B cell (primary cell): ENCODE results near the gene AGBL3.

Source experiments
- EZH2 ChIP-seq: IDR thresholded peaks from 2 replicates; pipeline ENCODE4 v1.6.1; 2012; ENCODE audit warnings: borderline replicate concordance, low read depth, mild to moderate bottlenecking, moderate library complexity, low read length; ENCODE audit not compliant: insufficient read depth, poor library complexity, severe bottlenecking
- TF ChIP-seq, protein P1 (sequence below): fragments of 200-600 bp; IDR thresholded peaks from one replicate; pipeline ENCODE4 v1.8.0; 2022; ENCODE audit warnings: antibody characterized with exemption, mild to moderate bottlenecking

- TF ChIP-seq, protein P1, sequence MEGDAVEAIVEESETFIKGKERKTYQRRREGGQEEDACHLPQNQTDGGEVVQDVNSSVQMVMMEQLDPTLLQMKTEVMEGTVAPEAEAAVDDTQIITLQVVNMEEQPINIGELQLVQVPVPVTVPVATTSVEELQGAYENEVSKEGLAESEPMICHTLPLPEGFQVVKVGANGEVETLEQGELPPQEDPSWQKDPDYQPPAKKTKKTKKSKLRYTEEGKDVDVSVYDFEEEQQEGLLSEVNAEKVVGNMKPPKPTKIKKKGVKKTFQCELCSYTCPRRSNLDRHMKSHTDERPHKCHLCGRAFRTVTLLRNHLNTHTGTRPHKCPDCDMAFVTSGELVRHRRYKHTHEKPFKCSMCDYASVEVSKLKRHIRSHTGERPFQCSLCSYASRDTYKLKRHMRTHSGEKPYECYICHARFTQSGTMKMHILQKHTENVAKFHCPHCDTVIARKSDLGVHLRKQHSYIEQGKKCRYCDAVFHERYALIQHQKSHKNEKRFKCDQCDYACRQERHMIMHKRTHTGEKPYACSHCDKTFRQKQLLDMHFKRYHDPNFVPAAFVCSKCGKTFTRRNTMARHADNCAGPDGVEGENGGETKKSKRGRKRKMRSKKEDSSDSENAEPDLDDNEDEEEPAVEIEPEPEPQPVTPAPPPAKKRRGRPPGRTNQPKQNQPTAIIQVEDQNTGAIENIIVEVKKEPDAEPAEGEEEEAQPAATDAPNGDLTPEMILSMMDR = no peak
- TF ChIP-seq EZH2 = no peak
Measured at GRCh38 chr7:134942690-134943466, 43.4 kb upstream of the AGBL3 start.
